ENCODE results near the gene SMIM38.

- TF ChIP-seq POLR2A (IDR thresholded peaks at IDR 0.05), result no peak
- no peak for TF ChIP-seq CTCF (IDR thresholded peaks at IDR 0.05)
Measured at GRCh38 chr11:69167916-69168691, 12.4 kb downstream of the SMIM38 start.

Data from body of pancreas (tissue), 4 donors.